HG03066 (cell line): ENCODE results near the gene HNF1B.

Experiments used
- ATAC-seq: cut with Tn5 transposase; IDR thresholded peaks from one replicate; pipeline ENCODE4 v1.9.1; 2021; ENCODE audit warnings: low read depth; ENCODE audit not compliant: unreplicated experiment

HNF1B gene

DNA sequence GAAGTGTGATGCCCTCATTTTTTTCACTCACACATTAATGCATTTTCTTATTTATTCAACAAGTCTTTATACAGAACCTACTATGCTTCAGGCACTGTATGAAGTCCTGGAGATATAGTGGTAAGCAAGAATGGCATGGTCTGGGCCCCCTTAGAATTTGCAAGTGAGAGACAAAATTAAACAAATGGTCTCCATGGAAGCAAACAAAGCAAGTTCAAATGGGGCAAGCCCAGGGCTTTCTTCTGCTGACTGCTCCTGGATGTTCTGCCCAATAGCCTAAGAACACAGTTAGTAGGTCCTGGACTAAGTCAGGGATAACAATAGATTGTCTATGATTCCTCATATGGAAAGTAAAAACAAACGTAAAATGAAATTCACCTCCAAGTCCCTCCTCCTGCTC is 70.3 kb downstream of the HNF1B start:
- ATAC-seq: no peak

DNA sequence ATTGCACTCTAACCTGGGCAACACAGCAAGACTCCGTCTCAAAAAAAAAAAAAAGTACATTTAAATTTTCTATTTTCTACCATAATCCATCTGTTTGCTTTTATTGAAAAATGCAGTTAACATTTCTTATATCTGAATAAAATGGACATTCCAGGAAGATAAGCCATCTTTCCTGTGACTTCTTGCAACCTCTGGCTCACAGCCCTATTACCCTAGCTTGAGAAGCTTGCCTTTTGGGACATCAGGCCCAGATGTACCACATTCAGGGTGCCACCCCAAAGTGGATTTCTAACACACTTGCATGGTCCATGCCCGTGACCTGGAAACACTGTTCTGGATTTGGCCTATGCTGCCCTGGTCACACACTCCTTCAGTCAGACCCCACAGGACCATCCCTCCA is 71.5 kb downstream of the HNF1B start:
- no peak for ATAC-seq

DNA sequence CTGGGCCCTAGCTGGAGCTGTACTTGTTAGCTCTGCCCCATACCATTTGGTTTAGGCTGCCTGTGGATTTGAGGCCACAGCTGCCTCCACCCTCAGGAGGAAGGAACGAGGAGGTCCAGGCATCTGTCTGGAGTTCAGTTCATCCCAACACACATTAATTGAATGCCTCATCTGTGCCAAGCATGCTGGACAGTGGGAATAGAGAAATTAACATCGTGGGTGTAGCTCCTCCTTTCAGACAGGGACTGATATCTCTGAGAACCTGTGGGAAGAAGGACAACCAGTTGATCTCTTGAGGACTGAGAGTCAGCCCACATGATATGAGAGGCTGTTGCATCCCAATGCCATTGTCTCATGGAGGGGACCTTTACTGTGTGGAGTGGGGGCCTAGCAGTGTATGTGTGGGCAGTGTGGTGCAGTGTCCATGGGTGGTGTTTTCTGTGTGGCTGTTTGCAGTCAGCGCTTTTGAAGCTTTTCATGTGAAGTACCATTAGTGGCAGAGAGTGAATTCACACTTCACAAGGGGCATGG is 72.2 kb downstream of the HNF1B start:
- no peak for ATAC-seq

DNA sequence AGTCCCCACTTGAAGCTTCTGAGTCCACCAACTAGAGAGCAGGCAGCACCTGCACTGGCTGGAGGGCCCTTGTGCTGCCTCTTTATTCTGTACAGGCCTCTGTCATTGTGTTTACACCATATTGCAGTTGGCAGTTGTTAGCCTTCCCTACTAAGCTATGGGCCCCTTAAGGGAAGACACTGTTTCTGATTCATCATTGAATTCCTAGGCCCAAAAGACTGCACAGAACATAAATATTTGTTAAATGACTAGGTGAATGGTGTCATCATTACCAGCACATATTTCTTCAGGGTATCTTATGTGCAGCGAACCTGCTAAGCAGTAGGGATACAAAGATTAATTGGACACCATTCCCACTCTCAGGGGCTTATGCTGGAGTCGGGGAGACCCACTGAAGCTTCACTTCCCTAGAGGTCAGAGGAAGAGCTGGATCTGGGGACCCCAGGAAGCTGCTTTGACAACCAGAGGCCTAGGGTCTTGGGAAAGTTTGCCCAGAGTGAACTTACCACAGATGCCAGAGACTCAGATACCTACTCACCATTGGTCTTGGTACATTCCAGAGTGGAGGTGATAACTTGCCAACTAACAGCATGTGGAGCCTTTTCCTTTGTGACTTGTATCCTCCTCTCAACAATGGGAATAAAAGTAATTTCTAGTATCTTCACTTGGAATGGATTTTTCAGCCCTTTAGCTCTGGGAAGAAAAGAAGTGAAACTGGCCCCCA is 72.9 kb downstream of the HNF1B start:
- no peak for ATAC-seq

DNA sequence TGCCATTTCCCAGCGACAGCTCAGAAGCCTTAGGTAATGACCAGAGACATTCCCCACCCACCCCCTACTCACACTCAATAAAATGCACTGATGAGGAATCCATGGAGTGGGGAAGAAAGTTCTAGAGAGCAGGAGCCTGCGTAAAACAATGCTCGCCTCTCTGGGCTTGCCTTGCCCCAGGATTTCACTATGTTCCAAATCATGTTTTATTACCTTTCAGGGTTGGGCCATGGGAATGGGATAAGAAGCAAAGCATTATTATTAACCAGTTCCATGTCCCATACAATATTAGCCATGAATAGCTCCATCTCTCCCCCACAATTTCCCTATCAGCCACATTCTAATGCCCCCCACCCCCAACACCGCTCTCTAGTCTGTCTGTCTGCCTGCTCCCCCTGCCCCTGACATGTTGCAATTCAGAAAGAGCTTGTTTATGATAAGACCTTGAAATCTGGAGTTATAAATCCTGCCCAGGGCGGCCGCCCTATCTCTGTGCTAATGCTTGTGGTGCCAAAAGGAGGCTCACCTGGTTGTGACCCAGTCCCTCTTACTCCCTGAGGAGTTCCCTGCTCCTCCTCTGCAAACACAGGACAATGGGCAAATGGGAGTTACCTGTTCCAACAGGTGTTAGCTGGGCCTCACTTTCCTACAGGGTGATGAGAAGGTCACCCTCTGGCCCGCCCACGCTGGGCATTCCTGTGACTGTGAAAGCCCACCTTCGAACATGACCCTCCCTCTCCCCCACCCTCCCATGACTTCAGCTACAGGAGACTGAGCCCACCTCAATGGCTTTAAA is 73.6 kb downstream of the HNF1B start:
- no peak for ATAC-seq

DNA sequence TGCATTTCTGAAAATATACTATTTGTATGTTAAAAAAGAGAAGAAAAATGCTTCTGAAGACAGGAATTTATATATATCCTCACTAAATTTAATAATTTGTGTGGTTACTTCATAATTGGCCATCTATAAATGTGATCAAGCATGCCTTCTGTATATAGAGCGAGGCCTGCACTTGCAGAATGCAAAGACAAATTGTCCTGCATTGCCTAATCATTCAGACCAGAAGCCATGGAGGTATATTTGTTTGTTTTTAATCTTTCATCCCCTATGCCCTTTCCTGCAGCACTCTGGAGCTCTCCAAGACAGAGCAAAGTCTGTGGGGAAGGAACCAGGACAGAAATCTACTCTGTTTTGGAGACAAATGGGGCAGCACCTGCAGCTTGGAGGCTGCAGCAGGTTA is 77.8 kb downstream of the HNF1B start:
- ATAC-seq: no peak

DNA sequence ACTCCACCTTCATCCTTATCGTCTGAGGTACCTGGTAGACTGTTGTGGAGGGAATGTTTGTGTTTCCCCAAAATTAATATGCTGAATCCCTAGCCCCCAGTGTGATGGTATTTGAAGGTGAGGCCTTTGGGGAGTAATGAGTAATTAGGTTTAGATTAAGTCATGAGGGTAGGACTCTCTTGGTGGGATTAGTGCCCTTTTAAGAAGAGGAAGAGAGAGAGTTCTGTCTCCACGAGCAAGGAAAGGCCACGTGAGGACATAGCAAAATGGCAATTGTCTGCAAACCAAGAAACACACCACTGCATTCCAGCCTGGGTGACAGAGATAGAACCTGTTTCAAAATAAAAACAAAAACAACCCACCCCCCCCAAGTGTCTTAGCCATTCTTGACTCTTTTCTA is 80.6 kb downstream of the HNF1B start:
- ATAC-seq: no peak

DNA sequence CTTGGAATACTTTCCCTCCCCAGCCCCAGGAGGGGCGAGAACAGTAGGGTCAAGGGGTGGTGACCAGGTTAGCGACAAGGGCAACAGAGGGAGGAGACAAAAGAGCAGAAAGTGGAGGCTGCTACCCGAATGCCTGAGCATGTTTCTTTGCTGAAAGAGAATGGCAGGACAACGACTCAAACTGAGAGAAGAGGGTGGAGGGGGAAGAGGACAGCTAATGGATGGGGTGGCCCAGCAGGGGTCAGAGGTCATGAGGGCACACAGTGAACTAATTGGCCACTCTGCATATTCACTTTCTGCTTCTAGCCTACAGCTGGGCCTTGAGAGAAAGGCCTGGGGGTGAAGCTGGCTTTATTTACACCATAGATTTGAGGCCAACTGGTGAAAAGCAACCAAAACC is 82.5 kb downstream of the HNF1B start:
- ATAC-seq: no peak

DNA sequence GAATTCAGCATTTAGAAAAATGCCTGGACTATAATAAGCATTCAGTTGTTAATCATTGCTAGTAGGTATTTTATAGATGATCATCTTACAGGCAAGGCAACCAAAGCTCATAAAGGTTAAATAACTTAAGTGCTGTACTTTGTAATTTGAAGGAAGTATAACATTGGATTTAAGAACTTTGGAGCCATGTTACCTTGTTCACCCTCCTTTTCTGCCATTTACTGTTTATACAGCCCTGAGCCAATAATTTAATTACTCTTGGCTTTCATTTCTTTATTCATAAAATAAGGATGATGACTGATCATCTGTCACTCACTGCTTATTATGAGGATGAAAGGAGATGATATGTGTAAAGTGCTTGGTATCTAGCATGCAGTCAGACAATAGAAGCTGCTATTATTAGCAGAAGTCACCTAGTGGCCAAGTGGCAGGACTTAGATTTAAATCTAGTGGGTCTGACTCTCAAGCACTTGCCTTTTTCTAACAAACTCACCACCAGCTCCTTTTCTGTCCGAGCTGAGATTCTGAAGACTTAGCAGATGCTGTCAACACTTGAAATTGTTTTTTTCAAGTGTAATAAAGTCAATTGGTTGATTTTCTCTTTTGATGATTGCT is 83.4 kb downstream of the HNF1B start:
- no peak for ATAC-seq

DNA sequence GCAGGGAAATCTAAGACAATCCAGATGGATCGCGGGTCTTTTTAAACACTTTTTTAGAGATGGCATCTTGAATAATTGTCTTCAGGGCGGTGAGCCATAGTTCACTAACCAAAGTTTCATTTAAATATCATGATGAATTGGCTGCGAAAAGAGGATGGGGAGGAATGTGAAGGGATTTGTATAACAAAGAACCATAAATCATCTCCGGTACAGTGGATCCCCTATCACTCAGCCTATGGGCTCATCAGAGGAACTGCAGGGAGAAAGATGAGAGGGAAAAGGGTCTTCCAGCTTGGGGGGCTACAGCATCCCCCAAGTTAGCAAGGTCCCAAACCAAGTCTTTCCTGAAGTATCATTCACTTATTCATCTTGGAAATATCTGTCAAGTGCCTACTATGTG is 84.9 kb downstream of the HNF1B start:
- ATAC-seq: no peak

DNA sequence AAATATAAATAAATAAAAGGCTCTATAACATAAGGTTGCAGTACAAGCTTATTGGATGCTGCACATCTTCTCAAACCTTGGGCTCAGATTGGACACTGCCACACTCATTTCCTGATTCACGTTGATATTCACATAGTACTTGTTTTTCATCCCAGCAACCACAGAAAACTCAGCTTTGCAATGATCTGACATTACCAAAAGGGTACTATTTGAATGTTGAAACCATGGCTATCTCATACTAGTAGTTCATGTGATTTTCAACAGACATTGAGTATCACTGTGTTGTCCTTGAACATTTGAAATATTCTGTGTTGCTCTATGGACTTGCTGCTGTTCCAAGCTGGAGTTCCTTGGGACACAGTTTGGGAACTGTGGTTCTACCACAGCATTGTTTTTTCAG is 87.7 kb downstream of the HNF1B start:
- ATAC-seq: no peak

DNA sequence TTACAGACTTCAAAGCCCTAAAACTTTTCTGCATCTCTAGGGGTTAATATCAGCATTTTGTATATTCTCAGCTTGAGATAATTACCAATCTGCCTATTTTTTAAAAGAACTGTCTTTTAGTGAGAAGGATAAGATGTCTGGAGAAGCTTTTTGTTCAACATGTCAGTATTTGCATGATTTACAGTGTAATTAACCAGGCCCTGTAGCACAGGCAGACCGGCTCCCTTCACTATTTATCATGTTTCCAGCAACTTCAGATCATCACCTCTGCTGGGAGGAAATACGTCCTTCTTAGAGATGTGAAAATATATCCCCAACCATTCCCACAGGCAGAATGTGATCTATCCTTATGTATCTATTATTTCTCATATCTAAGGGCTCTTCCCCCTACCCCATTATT is 93.0 kb downstream of the HNF1B start:
- ATAC-seq: no peak

DNA sequence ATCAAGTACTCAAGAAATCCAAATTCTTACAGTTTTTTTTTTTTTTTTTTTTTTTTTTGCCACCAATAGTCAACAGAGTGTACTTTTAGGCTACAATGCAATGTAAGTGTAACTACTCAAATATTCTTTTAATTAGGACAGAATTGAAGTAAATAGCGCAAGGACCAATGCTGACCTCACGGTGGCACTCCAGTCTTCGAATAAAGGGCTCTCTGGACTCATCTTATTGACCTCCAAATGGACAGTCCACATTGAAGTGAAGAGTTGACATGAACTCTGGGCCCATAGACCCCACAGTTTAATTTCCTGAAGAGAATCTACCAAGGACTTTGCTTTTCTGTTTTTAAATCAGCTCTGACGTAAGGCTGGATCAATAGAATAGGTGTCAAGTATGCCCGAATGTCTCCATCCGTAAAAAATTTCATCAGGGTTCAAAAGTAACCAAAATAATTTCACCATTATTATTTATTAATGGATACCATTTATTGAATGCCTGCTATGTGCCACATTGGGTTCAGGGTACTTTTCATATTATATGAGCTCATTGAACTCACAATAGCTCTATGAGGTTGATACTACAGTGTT is 94.3 kb downstream of the HNF1B start:
- no peak for ATAC-seq

DNA sequence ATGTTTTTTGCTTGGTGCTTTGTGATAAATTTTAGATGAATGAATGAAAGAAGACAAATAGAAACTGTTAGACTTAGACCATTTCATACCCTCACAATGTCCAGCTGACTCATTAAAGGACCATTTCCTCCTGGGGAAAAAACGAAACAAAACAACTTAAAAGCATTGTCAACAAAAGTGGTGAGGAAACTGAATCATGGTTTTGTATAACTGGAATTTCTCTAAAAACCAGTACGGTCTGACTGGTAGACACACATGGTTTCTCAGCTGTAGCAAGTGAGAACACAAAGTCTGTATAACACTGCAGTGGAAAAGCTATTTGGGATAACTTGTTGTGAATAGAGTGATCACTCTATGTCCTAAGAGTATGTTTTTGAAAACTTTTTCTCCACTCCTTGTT is 96.3 kb downstream of the HNF1B start:
- ATAC-seq: no peak

DNA sequence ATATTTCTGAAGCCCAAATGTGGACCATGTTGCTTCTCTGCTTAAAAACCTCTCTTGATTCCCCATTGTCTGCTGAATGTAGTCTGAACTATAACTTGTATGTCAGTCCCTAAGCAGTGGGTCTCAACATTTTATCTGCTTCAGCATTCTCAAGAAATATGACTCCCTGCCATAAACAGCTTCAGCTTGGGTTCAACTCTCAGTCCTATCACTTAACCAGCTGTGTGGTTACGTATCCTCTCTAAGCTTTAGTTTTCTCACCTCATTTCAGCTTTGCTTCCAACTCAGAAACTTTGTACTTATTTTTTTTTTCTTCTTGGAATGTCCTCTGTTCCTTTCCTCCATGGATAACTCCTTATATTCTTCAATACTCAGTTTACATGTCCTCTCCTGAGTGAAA is 97.0 kb downstream of the HNF1B start:
- ATAC-seq: no peak

DNA sequence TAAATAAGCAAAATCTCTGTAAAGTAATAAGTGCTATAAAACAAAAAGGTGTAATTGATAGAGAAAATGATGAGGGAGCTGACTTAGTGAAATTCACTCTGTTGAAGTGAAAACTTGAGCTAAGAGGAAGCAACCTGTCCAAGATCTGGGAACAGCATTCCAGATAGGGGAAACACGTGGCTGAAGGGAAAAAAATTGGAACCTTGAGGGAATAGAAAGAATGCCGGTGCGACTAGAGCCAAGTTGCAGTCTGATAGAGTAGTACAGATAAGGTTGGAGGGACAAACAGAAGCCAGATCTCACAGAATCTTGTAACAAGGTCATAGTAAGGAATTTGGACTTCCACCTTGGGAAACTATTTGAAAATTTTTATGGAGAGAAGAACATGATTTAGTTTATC is 101.0 kb downstream of the HNF1B start:
- ATAC-seq: no peak

DNA sequence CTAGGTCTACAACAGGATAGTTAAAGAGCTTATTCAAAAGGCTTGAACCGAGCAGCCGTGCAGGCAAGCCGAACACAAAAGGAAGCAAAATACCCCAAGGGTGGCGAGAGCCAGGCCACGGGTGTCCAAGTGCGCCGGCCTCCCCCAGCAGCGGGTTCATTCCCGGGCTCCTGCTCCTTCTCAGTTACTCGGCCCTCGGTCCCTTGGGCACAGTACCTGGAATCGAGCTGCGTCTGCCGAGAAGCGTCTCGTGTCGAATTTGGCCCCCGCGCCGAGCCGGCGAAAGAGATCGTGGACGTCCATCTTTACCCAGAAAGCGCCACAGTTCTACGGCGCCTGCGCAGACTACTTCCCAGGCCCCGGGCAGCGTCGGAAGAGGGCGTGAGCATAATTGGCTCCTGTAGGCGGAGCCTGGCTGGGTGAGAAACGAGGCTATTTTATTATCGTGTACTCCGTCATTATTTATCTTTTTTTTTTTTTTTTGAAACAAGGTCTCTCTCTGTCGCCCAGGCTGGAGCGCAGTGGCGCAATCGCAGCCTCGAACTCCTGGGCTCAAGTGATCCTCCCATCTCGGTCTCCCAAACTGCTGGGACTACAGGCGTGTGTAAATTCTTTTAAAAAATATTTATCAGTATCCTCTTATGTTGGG is 101.6 kb downstream of the HNF1B start, which contains the start of gene DDX52:
Gene DDX52 (minus strand): TSS at position 329 of the 649 bp plus-strand sequence. CDS start 26 bp downstream, at position 303.
- ATAC-seq: no peak

DNA sequence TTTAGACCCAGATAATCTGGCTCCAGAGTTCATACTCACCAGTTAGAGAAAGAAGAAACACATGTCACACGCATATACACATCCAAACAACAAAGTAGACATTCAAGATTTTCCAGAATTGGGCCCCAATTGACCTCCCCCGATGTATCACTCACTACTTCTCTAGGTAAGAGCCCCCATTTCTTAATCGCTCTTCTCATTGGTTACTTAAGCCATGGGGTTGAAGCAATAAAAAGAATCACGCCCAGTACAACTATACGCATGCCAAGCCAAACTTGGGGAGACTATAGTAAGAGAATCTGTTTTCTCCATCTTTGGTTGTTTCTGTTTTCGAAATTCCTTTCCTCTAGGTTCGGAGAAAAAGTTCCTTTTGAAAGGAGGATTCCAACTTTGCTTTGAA is 102.2 kb downstream of the HNF1B start:
- ATAC-seq: no peak

DNA sequence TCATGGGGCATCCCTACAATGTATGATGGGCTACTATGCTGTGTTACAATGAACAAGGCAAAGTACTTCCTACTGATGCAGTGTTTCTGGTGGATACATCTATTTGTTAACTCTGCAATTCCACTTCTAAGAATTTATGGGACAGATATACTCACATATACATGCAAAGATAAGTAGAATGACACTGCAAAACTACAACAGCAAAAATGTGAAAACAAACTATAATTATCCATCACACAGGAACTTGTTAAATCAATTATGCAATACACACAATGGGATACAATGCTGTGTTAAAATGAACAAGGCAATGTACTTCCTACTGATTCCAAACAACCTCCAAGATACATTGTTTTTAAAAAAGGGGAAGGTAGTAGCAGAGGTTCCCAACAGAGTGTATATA is 104.8 kb downstream of the HNF1B start:
- ATAC-seq: no peak

DNA sequence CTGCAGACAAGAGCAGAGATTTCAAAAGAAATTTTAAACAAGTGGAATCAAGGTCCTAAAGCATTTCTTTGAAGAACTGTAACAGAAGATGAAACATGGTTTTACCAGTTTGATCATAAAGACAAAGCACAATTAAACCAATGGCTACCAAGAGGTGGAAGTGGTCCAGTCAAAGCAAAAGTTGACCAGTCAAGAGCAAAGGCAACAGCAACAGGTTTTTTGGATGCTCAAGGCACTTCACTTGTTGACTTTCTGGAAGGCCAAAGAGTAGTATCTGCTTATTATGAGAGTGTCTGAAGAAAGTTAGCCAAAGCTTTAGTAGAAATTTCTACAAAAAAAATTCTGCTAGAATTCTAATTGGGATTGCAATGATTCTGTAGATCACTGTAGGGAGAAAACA is 106.9 kb downstream of the HNF1B start:
- ATAC-seq: no peak
